AG09309 (cell line): Measurements from ENCODE around the gene KCTD13.
"Not testable (repeated sequence)": the region's sequence is repeated elsewhere in the genome, so short reads cannot be mapped to it uniquely, and the experiment has no call there.

Source experiments
- DNase-seq: peaks from one replicate; pipeline ENCODE4 v3.0.0-alpha.2; 2010; ENCODE audit warnings: low read depth
- H3K4me3 ChIP-seq: 2 replicates; pipeline ENCODE4 v1.5.1; 2011; ENCODE audit warnings: mild to moderate bottlenecking, low read depth, low read length, moderate library complexity; ENCODE audit not compliant: control insufficient read depth
- TF ChIP-seq, protein P1 (sequence below): IDR thresholded peaks from 2 replicates; pipeline ENCODE4 v1.5.1; 2011; ENCODE audit warnings: mild to moderate bottlenecking, low read depth, low read length, inconsistent platforms; ENCODE audit not compliant: insufficient read depth, control insufficient read depth; ENCODE audit errors: missing control alignments

KCTD13 gene

DNA sequence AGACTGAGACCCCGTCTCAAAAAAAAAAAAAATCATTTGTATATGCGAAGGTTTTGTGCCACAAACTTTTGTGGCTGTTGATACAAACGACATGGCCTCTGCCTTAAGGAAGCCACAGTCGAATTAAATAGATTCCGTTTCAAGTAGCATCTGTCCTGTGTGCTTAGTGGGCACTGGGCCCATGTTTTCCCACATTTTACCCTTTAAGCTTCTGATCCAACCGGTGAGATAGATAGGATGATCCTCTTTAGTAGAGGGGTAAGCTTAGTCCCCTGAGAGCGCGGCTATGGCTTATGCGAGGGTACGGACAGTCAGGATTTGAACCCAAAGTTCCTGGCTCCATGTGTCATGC, 35.1 kb upstream of the KCTD13 start:
- no peak for DNase-seq
- TF ChIP-seq, protein P1, sequence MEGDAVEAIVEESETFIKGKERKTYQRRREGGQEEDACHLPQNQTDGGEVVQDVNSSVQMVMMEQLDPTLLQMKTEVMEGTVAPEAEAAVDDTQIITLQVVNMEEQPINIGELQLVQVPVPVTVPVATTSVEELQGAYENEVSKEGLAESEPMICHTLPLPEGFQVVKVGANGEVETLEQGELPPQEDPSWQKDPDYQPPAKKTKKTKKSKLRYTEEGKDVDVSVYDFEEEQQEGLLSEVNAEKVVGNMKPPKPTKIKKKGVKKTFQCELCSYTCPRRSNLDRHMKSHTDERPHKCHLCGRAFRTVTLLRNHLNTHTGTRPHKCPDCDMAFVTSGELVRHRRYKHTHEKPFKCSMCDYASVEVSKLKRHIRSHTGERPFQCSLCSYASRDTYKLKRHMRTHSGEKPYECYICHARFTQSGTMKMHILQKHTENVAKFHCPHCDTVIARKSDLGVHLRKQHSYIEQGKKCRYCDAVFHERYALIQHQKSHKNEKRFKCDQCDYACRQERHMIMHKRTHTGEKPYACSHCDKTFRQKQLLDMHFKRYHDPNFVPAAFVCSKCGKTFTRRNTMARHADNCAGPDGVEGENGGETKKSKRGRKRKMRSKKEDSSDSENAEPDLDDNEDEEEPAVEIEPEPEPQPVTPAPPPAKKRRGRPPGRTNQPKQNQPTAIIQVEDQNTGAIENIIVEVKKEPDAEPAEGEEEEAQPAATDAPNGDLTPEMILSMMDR: no peak
- peak overlapping the region; percentile 79 for H3K4me3 ChIP-seq

DNA sequence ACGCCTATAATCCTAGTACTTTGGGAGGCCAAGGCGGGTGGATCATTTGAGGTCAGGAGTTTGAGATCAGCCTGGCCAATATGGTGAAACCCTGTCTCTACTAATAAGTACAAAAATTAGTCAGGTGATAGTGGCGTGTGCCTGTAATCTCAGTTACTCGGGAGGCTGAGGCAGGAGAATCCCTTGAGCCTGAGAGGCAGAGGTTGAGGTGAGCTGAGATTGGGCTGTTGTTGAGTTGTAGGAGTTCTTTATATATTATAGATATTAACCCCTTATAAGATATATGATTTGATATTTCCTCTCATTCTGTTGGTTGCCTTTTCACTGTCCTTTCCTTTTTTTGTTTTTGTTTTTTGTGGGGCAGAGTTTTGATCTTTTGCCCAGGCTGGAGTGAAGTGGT, 33.8 kb upstream of the KCTD13 start:
- DNase-seq, H3K4me3 ChIP-seq: not testable (repeated sequence)

DNA sequence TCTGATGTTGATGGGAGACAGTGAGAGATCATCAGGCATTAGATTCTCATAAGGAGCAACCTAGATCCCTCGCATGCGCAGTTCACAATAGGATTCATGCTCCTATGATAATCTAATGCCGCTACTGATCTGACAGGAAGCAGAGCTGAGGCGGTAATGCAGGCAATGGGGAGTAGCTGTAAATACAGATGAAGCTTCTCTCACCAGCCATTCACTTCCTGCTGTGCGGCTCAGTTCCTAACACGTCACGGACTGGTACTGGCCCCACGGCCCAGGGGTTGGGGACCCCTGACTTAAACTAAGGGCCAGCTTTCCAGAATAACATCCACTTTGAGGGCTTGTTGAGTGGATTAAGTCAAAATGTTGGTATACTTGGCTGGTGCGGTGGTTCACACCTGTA, 33.3 kb upstream of the KCTD13 start:
- no peak for DNase-seq
- TF ChIP-seq, protein P1: no peak
- no peak overlapping the region for H3K4me3 ChIP-seq

DNA sequence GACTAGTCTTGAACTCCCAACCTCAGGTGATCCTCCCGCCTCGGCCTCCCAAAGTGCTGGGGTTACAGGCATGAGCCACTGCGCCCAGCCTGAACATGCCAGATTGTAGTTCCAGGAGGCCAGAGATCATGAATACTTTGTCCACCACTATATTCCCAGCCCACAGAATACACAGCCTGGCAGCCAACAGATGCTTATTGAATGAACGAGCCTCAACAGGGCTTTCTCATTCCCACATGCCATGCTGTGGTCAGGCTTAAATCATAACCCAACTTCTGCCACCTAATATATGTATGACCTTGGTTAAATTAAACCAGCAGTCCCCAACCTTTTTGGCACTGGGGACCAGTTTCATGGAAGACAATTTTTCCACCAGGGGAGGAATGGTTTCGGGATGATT, 32.7 kb upstream of the KCTD13 start:
- TF ChIP-seq, protein P1: no peak
- no peak overlapping the region for H3K4me3 ChIP-seq
- no peak for DNase-seq

DNA sequence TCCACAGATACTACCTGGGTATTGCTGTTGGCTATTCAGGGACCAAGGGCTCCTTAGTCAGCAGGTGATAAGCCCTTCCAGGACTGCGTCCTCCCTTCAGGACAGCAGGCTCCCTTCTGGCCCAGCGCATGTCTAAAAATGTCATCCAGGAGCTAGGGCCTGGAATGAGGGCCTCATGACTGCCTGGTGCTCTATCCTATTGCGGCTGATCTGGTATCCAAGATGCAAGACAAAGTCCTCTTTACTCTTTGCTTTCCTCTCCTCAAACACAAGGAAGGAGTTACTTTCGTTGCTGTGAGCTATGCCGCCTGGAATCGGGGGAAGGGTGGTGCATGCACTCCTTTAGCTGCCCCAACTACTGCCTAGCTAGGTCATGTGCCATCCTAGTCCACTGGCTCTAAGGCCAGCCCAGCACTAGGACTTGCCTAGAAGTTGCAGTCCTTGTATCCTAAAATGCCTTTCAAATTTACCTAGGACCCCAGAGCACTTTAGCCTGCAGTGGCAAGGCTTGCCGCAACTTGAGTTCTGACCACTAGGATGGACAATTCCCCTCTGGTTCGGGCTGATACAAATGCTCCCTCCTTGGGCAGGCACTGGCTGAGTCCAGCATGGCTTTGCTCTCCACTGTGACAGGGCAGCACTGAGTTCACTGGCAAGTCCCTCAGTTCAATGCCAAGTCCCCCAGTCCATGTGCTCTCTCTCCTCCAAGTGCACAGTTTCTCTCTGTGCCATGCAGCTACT, 25.8 kb upstream of the KCTD13 start:
- DNase-seq: no peak
- TF ChIP-seq, protein P1: no peak
- H3K4me3 ChIP-seq: no peak overlapping the region

DNA sequence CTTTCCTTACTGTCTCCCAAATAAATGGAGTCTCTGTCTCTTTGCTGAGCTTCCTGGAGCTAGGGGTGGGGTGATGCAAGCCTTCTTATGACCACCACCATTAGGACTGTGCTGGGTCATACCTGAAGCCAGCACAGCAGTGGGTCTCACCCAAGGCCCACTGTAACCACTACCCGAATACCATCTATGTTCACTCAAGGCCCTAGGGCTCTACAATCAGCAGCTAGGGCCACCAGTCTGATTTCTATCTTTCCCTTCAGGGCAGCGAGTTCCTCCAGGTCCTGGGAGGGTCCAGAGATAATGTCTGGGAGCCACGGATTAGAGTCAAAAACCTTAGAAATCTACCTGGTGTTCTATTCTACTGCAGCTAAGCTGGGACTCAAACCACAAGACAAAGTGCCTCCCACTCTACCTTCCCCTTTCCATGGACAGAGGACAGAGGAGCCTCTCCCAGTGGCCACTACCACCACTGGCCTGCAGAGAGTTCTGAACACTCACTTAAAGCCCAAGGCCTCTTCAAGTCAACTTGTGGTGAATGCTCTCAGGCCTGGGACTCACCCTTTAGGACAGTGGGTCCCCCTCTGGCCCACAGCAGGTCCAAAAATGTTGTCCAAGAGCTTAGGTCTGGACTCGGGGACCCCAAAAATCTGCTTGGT, 24.9 kb upstream of the KCTD13 start:
- DNase-seq: no peak
- no peak overlapping the region for H3K4me3 ChIP-seq
- TF ChIP-seq, protein P1: no peak

DNA sequence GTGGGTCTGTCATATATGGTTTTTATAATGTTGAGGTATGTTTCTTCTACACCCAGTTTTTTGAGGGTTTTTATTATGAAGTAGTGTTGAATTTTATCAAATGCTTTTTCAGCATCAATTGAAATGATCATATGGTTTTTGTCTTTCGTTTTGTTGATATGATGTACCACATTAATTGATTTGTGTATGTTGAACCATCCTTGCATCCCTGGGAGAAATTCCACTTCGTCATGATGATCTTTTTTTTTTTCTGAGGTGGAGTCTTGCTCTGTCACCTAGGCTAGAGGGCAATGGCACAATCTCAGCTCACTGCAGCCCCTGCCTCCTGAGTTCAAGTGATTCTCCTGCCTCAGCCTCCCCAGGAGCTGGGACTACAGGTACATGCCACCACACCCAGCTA, 21.9 kb upstream of the KCTD13 start:
- TF ChIP-seq, protein P1: no peak
- no peak overlapping the region for H3K4me3 ChIP-seq
- no peak for DNase-seq
